H9 (cell line): ENCODE measurements around the gene NPAS1. TPM values are rescaled to one million over a fixed set of nuclear protein-coding genes. Genes with fewer than 3 reads are reported as not detected.

Source experiments
- DNase-seq: peaks from one replicate; pipeline ENCODE4 v3.0.0-alpha.2; 2017
- H2AFZ ChIP-seq: one replicate; pipeline ENCODE4 v1.6.1; 2013; ENCODE audit warnings: mild to moderate bottlenecking, low read length, control low read depth, moderate library complexity
- H2AK5ac ChIP-seq: 2 replicates; pipeline ENCODE4 v1.6.1; 2013; ENCODE audit warnings: low read length, control low read depth, mixed read lengths; ENCODE audit not compliant: insufficient read length
- H2BK120ac ChIP-seq: one replicate; pipeline ENCODE4 v1.6.1; 2013; ENCODE audit warnings: low read depth, mild to moderate bottlenecking, low read length, control low read depth, inconsistent platforms; ENCODE audit not compliant: poor library complexity, severe bottlenecking
- H2BK12ac ChIP-seq: 2 replicates; pipeline ENCODE4 v1.6.1; 2013; ENCODE audit warnings: low read length, control low read depth, mixed read lengths, low read depth; ENCODE audit not compliant: insufficient read length
- H2BK15ac ChIP-seq: 2 replicates; pipeline ENCODE4 v1.6.1; 2013; ENCODE audit warnings: low read depth, low read length, control low read depth
- H2BK20ac ChIP-seq: one replicate; pipeline ENCODE4 v1.6.1; 2013; ENCODE audit warnings: low read depth, mild to moderate bottlenecking, low read length, control low read depth, inconsistent platforms; ENCODE audit not compliant: poor library complexity, severe bottlenecking
- H2BK5ac ChIP-seq: 2 replicates; pipeline ENCODE4 v1.6.1; 2013; ENCODE audit warnings: low read length, control low read depth, mixed read lengths; ENCODE audit not compliant: insufficient read length
- H3K14ac ChIP-seq: 2 replicates; pipeline ENCODE4 v1.6.1; 2013; ENCODE audit warnings: low read length, control low read depth; ENCODE audit not compliant: insufficient read depth
- H3K18ac ChIP-seq: 2 replicates; pipeline ENCODE4 v1.6.1; 2013; ENCODE audit warnings: low read depth, mild to moderate bottlenecking, mixed read lengths, low read length, control low read depth; ENCODE audit not compliant: insufficient read length
- H3K23ac ChIP-seq: 2 replicates; pipeline ENCODE4 v1.6.1; 2013; ENCODE audit warnings: low read length, control low read depth, mixed read lengths, low read depth; ENCODE audit not compliant: insufficient read length
- H3K23me2 ChIP-seq: 2 replicates; pipeline ENCODE4 v1.6.1; 2013; ENCODE audit warnings: low read depth, mild to moderate bottlenecking, mixed read lengths, low read length, control low read depth; ENCODE audit not compliant: insufficient read length, poor library complexity, severe bottlenecking
- H3K27ac ChIP-seq: 2 replicates; pipeline ENCODE4 v1.5.1; 2013; ENCODE audit warnings: low read length, control low read depth, mixed read lengths, low read depth; ENCODE audit not compliant: insufficient read length
- H3K27me3 ChIP-seq: 2 replicates; pipeline ENCODE4 v1.6.1; 2013; ENCODE audit warnings: low read length, control low read depth, inconsistent platforms; ENCODE audit not compliant: insufficient read depth
- H3K4ac ChIP-seq: 2 replicates; pipeline ENCODE4 v1.6.1; 2013; ENCODE audit warnings: low read depth, mild to moderate bottlenecking, control low read depth, inconsistent platforms, low read length, moderate library complexity
- H3K4me1 ChIP-seq: 2 replicates; pipeline ENCODE4 v1.6.1; 2013; ENCODE audit warnings: low read length, control low read depth, inconsistent platforms; ENCODE audit not compliant: insufficient read depth
- H3K4me2 ChIP-seq: 2 replicates; pipeline ENCODE4 v1.6.1; 2013; ENCODE audit warnings: low read length, control low read depth, mixed read lengths; ENCODE audit not compliant: insufficient read length, insufficient read depth
- H3K56ac ChIP-seq: 2 replicates; pipeline ENCODE4 v1.6.1; 2013; ENCODE audit warnings: low read depth, mild to moderate bottlenecking, mixed read lengths, low read length, control low read depth; ENCODE audit not compliant: insufficient read length
- H3K79me1 ChIP-seq: 2 replicates; pipeline ENCODE4 v1.6.1; 2013; ENCODE audit warnings: low read depth, mild to moderate bottlenecking, moderate library complexity, low read length, control low read depth, inconsistent platforms; ENCODE audit not compliant: insufficient read depth, poor library complexity, severe bottlenecking
- H3K79me2 ChIP-seq: 2 replicates; pipeline ENCODE4 v1.6.1; 2013; ENCODE audit warnings: low read length, control low read depth, inconsistent platforms; ENCODE audit not compliant: insufficient read depth
- H3K9ac ChIP-seq: 2 replicates; pipeline ENCODE4 v1.6.1; 2013; ENCODE audit warnings: low read length, control low read depth, mixed read lengths; ENCODE audit not compliant: insufficient read length; ENCODE audit errors: extremely low read depth
- H3K9me3 ChIP-seq: one replicate; pipeline ENCODE4 v1.6.1; 2013; ENCODE audit warnings: low read depth, low read length, inconsistent platforms; ENCODE audit not compliant: control insufficient read depth
- H3T11ph ChIP-seq: one replicate; pipeline ENCODE4 v1.6.1; 2013; ENCODE audit warnings: mild to moderate bottlenecking, low read length, control low read depth, inconsistent platforms
- H4K20me1 ChIP-seq: one replicate; pipeline ENCODE4 v1.6.1; 2013; ENCODE audit not compliant: control insufficient read depth, insufficient read length, insufficient read depth
- H4K5ac ChIP-seq: 2 replicates; pipeline ENCODE4 v1.6.1; 2013; ENCODE audit warnings: low read depth, mild to moderate bottlenecking, mixed read lengths, low read length, control low read depth; ENCODE audit not compliant: insufficient read length
- H4K8ac ChIP-seq: replicated peaks from 2 replicates; pipeline ENCODE4 v1.6.1; 2013; ENCODE audit warnings: low read length, control low read depth, mixed read lengths, low read depth; ENCODE audit not compliant: insufficient read length
- H4K91ac ChIP-seq: 2 replicates; pipeline ENCODE4 v1.6.1; 2013; ENCODE audit warnings: low read depth, mild to moderate bottlenecking, moderate library complexity, mixed read lengths, low read length, control low read depth; ENCODE audit not compliant: insufficient read length
- H3K27ac Mint-ChIP-seq, 3 experiments: 2 replicates in 2 of 3; 3 replicates in 1 of 3; pipeline ENCODE4 v1.8.0; 2020 to 2021; ENCODE audit warnings: mixed read lengths in 3 of 3, mild to moderate bottlenecking in 1 of 3, moderate library complexity in 1 of 3
- H3K27me3 Mint-ChIP-seq: 2 replicates; pipeline ENCODE4 v1.8.0; 2021; ENCODE audit warnings: low read depth, mild to moderate bottlenecking, moderate library complexity, mixed read lengths
- H3K36me3 Mint-ChIP-seq, 3 experiments: 2 replicates in 2 of 3; 3 replicates in 1 of 3; pipeline ENCODE4 v1.8.0; 2020 to 2021; ENCODE audit warnings: low read depth in 3 of 3, mixed read lengths in 3 of 3; ENCODE audit not compliant: insufficient read depth in 1 of 3
- H3K4me1 Mint-ChIP-seq, 2 experiments: 2 replicates each; pipeline ENCODE4 v1.8.0; 2020; ENCODE audit warnings: mixed read lengths in 2 of 2
- H3K4me3 Mint-ChIP-seq, 2 experiments: 2 replicates in 1 of 2; 3 replicates in 1 of 2; pipeline ENCODE4 v1.8.0; 2020 to 2021; ENCODE audit warnings: mild to moderate bottlenecking in 2 of 2, mixed read lengths in 2 of 2, moderate library complexity in 1 of 2
- H3K9me3 Mint-ChIP-seq, 2 experiments: 2 replicates in 1 of 2; 3 replicates in 1 of 2; pipeline ENCODE4 v1.8.0; 2020; ENCODE audit warnings: mild to moderate bottlenecking in 2 of 2, mixed read lengths in 2 of 2, moderate library complexity in 1 of 2
- CTCF ChIP-seq: fragments of 200-600 bp; sonication (generic); conservative IDR thresholded peaks from 3 replicates; pipeline ENCODE4 v1.8.0; 2021; ENCODE audit warnings: antibody characterized with exemption, mild to moderate bottlenecking
- WGBS: extraction: QIAGEN DNeasy Blood & Tissue Kit; methylation state at CpG from one replicate; pipeline ENCODE4 v1.1.7; 2013; ENCODE audit warnings: missing lambda C conversion rate, low lambda C conversion rate, mixed read lengths; ENCODE audit not compliant: insufficient read length; ENCODE audit errors: extremely low coverage; 5-methylcytosine and 5-hydroxymethylcytosine counted together
- total RNA-seq: library from RNA; stranded (reverse); gene quantifications from 2 replicates; pipeline ENCODE4 v1.2.1, GENCODE V29; 2021

The NPAS1 gene
- total RNA-seq, 1 experiment from 2014 or later: 17.8 TPM

- Histone ChIP-seq H3K23ac (no peak overlapping the region), H2BK120ac (no peak overlapping the region), H2BK5ac (no peak overlapping the region), H2BK12ac (no peak overlapping the region), H4K5ac (no peak overlapping the region), H3T11ph (no peak overlapping the region), H4K20me1 (no peaks in the 10 kb centered on the region), H3K27ac (no peak overlapping the region), H3K23me2 (no peaks in the 10 kb centered on the region), H3K9ac (no peak overlapping the region), H3K18ac (no peak overlapping the region), H2BK20ac (no peak overlapping the region), H2AK5ac (no peak overlapping the region), H2BK15ac (no peak overlapping the region), H3K79me2 (no peaks in the 10 kb centered on the region), H3K4me2 (no peak overlapping the region), H3K79me1 (no peaks in the 10 kb centered on the region), H3K14ac (no peak overlapping the region), H4K91ac (no peak overlapping the region), H2AFZ (no peak overlapping the region), H3K9me3 (no peaks in the 10 kb centered on the region), H3K56ac (no peak overlapping the region), H3K4me1 (no peaks in the 10 kb centered on the region), H3K4ac (no peak overlapping the region), H3K27me3 (no peaks in the 10 kb centered on the region), H4K8ac (no peak overlapping the region)
- DNase-seq: no peak
- no peak for TF ChIP-seq CTCF
- Mint-ChIP-seq H3K36me3 (peaks cover 33 to 72% (median 72%) of the 10 kb centered on the region in 3 experiments; a peak in 6 of 7 replicates), H3K9me3 (no peaks in the 10 kb centered on the region), H3K4me3 (no peak overlapping the region), H3K27ac (peak overlapping the region; percentile 80 to 85 (median 82)), H3K27me3 (no peaks in the 10 kb centered on the region), H3K4me1 (peaks cover 0 to 3% of the 10 kb centered on the region in 2 experiments; a peak in 2 of 4 replicates)
- no CpG with 5 or more reads among the region's 18 CpGs for WGBS
Measured at GRCh38 chr19:47070756-47071155, 51.1 kb downstream of the NPAS1 start.
